ENCODE measurements around the gene EDRF1. TPM values are rescaled to one million over a fixed set of nuclear protein-coding genes. Genes with fewer than 3 reads are reported as not detected.

EDRF1 gene
- total RNA-seq, 2 donors from 2014 or later: 22.4 to 29.8 TPM

DNA sequence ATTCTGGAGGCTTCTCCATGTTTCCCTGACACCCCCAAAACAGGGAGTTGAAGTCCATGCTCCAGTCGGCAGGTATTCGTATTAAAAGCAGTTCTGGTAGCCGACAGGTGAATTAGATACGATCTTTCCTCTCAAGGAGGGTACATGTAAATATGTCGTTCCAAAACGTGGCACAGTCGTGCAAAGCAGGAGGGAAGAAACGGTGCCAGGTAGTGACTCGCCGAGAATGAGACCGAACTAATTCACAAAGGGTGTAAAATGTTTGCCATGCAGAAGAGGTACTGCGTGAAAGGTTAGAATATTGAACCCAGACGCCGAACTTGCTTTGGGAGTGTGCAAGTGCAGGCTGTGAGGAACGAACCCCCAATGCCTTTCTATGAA, 483 bp downstream of the EDRF1 start:
- Histone ChIP-seq H3K27me3 (no peaks in the 10 kb centered on the region), H3K4me1 (peaks cover 20% of the 10 kb centered on the region), H3K9me3 (no peaks in the 10 kb centered on the region), H3K27ac (peak overlapping the region; percentile 69 to 92 (median 84)), H3K4me3 (peak overlapping the region; percentile 55 to 93), H3K36me3 (replicated peaks in 1 of 2; ENCODE audit: insufficient read depth in 1 of 2, low read depth in 2 of 2) (peaks cover 0 to 9% of the 10 kb centered on the region in 2 donors)
- intact Hi-C loops (cut with DNase I): no loop called here
- ATAC-seq (no peak), DNase-seq (peak in 1 of 4 donors; percentile 6)
- WGBS, 2 donors: 1% methylated on average over 15 of the region's 15 CpGs
- TF ChIP-seq, protein P1, sequence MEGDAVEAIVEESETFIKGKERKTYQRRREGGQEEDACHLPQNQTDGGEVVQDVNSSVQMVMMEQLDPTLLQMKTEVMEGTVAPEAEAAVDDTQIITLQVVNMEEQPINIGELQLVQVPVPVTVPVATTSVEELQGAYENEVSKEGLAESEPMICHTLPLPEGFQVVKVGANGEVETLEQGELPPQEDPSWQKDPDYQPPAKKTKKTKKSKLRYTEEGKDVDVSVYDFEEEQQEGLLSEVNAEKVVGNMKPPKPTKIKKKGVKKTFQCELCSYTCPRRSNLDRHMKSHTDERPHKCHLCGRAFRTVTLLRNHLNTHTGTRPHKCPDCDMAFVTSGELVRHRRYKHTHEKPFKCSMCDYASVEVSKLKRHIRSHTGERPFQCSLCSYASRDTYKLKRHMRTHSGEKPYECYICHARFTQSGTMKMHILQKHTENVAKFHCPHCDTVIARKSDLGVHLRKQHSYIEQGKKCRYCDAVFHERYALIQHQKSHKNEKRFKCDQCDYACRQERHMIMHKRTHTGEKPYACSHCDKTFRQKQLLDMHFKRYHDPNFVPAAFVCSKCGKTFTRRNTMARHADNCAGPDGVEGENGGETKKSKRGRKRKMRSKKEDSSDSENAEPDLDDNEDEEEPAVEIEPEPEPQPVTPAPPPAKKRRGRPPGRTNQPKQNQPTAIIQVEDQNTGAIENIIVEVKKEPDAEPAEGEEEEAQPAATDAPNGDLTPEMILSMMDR (IDR thresholded peaks at IDR 0.05): no peak
- TF ChIP-seq POLR2A (IDR thresholded peaks at IDR 0.05): no peak

DNA sequence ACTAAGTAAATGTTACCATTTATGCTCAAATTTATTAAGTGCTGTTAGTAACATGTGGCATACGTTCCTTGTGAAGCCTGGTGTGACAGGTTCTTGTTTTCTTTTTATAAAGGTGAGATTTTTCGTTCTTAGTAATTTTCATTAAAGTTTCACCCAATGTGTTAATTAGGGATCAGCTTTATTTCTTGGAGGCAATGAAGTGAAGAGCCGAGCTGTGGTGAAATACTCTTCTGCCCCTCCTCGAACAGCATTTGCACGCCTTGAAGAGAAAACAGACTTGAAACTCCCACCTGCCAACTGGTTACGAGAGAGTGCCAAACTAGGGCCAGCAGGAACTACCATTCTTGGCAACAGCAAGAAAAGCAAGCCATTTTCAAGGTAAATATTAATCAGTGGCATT, 1.5 kb downstream of the EDRF1 start:
- TF ChIP-seq POLR2A (IDR thresholded peaks at IDR 0.05): no peak
- TF ChIP-seq, protein P1 (IDR thresholded peaks at IDR 0.05): no peak
- H3K4me3 ChIP-seq: peak overlapping the region in 1 of 2 donors; percentile 93
- no peaks in the 10 kb centered on the region for H3K9me3 ChIP-seq
- DNase-seq: peak in 3 of 4 donors; percentile 40 to 51 (median 40)
- H3K36me3 ChIP-seq (replicated peaks in 1 of 2; ENCODE audit: insufficient read depth in 1 of 2, low read depth in 2 of 2): peaks cover 4 to 15% of the 10 kb centered on the region in 2 donors
- H3K27ac ChIP-seq: peak overlapping the region in 1 of 4 donors; percentile 37
- ATAC-seq: no peak
- H3K4me1 ChIP-seq: peaks cover 20% of the 10 kb centered on the region
- intact Hi-C loops (cut with DNase I): no loop called here
- 31 to 33% methylated on average over 6 of the region's 6 CpGs for WGBS, 2 donors
- H3K27me3 ChIP-seq: no peaks in the 10 kb centered on the region

DNA sequence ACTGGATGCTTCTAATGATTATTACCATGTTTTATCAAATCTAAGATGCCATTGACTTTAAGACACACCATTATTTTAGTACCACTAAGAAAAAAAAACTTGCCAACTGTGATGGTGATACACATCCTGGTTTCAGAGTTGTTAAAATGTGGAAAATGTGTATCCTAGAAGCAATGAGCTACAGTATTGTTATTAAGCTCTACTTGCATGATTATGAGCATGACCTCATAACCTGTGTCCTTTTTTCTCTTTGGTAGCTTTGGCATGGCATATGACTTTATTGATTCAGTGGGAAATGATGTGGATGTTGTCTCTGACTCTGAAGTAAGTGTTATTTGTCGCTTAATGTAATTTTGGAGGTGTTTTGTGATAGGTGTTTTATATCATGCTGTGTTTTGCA, 3.3 kb downstream of the EDRF1 start:
- intact Hi-C loops (cut with DNase I): no loop called here
- TF ChIP-seq, protein P1 (IDR thresholded peaks at IDR 0.05): no peak
- no peak for TF ChIP-seq POLR2A (IDR thresholded peaks at IDR 0.05)
- no peak for ATAC-seq
- Histone ChIP-seq H3K27ac (no peak overlapping the region), H3K9me3 (no peaks in the 10 kb centered on the region), H3K4me1 (peaks cover 37% of the 10 kb centered on the region), H3K4me3 (no peak overlapping the region), H3K36me3 (replicated peaks in 1 of 2; ENCODE audit: insufficient read depth in 1 of 2, low read depth in 2 of 2) (peaks cover 4 to 15% of the 10 kb centered on the region in 2 donors), H3K27me3 (no peaks in the 10 kb centered on the region)
- WGBS, 2 donors: 96 to 98% methylated on average over 1 of the region's 1 CpG
- DNase-seq: no peak

DNA sequence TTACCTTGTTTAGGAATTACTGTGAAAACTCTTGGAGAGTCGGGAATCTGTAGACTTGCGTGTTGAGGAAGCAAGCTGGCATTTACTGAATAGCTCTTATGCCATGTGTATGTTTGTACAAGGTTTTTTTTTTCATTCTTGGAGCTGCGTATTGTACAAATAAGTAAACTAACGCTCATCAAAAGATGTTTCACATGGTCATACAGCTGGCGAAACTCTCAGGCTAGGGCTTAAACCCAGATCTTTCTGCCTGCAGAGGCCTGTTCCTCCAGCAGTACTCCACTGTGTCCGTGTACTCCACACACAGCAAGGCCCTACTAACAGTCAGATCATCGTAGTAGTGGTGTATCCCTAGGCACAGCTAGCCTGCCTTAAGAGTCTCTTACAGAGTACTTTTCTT, 7.4 kb downstream of the EDRF1 start:
- DNase-seq (peak; percentile 57 to 81 (median 77)), ATAC-seq (peak; percentile 85)
- Histone ChIP-seq H3K4me3 (no peak overlapping the region), H3K27ac (peak overlapping the region; percentile 37 to 76 (median 64)), H3K36me3 (replicated peaks in 1 of 2; ENCODE audit: insufficient read depth in 1 of 2, low read depth in 2 of 2) (peaks cover 4 to 25% of the 10 kb centered on the region in 2 donors), H3K9me3 (no peaks in the 10 kb centered on the region), H3K27me3 (no peaks in the 10 kb centered on the region), H3K4me1 (peaks cover 22% of the 10 kb centered on the region)
- intact Hi-C loops (cut with DNase I): no loop called here
- TF ChIP-seq, protein P1 (IDR thresholded peaks at IDR 0.05): no peak
- no peak for TF ChIP-seq POLR2A (IDR thresholded peaks at IDR 0.05)
- 37 to 42% methylated on average over 7 of the region's 7 CpGs for WGBS, 2 donors

DNA sequence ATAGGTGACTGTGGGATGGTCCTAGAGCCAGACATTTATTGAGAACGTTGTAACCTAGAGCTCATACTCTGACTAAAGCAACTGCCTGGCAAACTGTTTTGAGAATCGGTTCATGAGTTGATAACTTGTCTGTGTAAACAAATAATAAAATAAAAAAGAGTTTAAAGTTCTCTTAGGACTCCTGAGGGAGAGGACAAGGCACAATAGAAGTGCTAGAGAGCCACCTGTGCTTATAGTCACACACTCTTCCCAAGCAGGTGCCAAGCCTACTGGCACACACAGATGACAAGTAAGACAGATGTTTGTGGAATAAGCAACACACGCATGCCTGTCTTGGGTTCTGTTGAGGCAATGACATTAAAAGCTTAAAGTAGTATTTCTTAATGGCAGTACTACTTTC, 7.9 kb downstream of the EDRF1 start:
- H3K4me3 ChIP-seq: no peak overlapping the region
- DNase-seq: peak in 2 of 4 donors; percentile 12 to 19
- ATAC-seq: peak; percentile 25
- no peaks in the 10 kb centered on the region for H3K9me3 ChIP-seq
- no peaks in the 10 kb centered on the region for H3K27me3 ChIP-seq
- intact Hi-C loops (cut with DNase I): no loop called here
- H3K4me1 ChIP-seq: peaks cover 22% of the 10 kb centered on the region
- peak overlapping the region; percentile 37 to 76 (median 64) for H3K27ac ChIP-seq
- WGBS, 2 donors: 18 to 20% methylated on average over 3 of the region's 3 CpGs
- TF ChIP-seq, protein P1 (IDR thresholded peaks at IDR 0.05): no peak
- TF ChIP-seq POLR2A (IDR thresholded peaks at IDR 0.05): no peak
- peaks cover 4 to 30% of the 10 kb centered on the region in 2 donors for H3K36me3 ChIP-seq (replicated peaks in 1 of 2; ENCODE audit: insufficient read depth in 1 of 2, low read depth in 2 of 2)
